GM21526 (cell line): ENCODE measurements around the gene DSCAML1.

Experiments used
- ATAC-seq: cut with Tn5 transposase; IDR thresholded peaks from one replicate; pipeline ENCODE4 v1.9.1; 2021; ENCODE audit warnings: moderate library complexity; ENCODE audit not compliant: unreplicated experiment, low FRiP score

DSCAML1 gene

DNA sequence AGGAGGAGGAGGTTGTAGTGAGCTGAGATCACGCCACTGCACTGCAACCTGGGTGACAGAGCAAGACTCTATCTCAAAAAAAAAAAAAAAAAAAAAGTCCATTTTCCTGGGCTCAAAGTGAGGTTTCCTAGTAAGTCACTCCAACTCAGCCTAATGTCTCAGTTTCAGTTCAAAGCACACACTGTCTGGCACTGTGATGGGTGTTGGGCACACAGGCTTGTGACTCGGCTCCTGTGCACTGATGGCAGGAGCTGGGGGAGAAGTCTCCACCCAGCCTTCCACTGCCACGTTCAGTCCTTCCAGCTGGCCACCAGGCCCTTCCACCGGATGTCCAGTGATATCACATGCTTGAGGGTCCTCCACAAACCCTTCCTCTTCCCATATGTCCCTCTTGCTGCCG lies 283.4 kb downstream of the DSCAML1 start:
- ATAC-seq, result no peak

DNA sequence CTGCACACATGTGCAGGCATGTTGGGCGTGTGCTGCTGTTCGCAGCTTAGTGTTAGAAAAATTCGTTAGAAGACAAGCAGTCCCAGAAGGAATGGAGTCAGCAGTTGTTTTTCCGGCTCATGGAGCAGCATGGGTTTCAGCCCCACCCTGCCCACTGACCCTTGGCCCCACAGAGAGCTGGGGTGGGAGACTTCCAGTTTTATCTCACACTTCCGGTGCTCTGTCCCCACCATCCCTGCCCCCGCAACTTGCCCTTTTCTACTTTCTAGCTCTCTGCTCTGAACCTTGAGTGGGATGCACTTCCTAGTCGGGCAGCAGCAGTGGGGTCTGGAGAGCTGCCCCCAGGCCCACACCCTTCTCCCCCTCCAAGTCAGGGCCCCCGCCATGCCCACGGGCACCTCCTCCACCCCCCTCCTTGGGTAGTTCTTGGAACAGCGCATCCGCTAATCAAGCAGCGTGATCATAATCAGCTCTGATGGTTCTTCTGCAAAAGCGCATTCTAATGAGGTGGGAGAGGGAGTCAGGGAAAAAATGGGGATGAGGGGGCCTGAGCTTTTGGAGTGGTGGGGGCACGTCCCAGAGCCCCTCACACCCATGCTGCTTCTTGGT lies 285.0 kb downstream of the DSCAML1 start:
- ATAC-seq, result no peak

DNA sequence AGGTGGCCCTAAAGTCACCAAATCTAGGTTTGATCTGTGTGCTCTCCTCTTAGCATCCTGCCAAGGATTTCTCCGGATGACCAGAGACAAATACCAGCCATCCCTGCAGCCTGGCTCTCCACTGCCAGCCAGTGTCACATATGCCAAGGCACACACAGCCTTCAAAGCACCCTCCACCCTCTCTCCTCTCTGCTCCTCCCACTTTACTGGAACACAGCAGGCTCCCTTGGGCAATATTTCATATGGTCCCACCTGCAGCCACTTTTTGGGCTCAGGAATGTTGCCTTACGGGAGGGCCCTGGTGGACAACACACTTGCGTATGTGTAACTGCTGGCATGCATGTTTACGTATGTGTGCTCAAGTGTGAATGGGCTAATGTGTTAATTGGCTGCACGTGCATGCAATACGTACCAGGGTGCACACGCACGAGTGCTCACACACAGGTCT lies 285.5 kb downstream of the DSCAML1 start:
- no peak for ATAC-seq

DNA sequence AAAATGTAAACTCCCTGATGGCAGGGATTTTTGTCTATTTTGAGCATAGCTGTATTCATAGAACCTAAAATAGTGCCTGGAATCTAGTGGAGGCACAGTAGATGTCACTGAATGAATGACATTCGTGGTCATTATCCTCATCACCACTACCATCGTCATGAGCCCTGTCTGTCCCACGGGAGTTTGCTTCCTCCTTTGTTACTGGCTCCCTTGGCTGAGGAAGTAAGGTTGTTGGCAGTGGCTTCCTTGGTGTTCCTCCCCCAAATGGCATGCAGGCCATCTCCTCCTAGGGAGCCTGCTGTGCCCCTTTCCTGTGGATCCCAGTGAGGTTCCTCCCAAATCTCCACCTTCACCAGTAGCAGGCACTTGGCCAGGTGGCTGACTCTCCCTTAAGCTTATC lies 286.4 kb downstream of the DSCAML1 start:
- ATAC-seq, result no peak

DNA sequence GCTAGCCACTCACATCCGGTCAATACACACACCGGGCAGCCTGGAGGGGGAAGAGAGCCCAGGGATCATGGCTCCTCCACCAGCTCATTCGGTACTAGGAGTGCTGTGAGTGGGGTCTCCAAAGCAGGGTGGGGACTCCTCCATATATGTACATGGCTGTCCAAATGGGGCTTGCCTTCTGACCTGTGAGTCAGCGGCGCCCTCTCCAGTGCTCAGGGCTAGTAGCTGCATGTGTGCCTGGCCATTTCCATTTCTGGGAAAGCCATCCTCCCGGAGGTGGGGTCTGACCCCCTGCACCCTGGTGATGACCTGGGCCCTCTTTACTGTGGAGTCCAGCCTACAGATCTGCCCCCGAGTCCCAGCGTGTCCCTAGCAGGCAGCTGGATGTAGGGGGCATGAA lies 287.5 kb downstream of the DSCAML1 start:
- ATAC-seq, result no peak

DNA sequence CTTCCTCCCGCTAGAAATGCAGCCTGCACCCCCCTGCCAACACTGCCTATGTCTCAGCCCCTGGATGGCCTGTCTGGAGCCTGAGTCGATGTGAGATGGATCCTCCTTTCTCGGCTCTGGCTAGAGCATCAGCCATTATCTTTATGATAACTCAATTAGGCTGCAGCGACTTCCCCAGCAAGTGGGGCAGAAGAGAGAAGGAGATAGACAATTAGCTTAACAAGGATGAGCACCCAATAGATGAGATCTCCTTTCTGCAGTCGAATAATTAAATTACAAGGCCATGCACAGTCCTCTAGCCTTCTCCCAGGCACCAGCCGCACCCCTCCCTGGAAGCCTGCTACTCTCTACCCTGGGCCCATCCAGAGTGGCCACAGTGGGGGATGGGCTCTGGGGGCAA lies 290.0 kb downstream of the DSCAML1 start:
- no peak for ATAC-seq

DNA sequence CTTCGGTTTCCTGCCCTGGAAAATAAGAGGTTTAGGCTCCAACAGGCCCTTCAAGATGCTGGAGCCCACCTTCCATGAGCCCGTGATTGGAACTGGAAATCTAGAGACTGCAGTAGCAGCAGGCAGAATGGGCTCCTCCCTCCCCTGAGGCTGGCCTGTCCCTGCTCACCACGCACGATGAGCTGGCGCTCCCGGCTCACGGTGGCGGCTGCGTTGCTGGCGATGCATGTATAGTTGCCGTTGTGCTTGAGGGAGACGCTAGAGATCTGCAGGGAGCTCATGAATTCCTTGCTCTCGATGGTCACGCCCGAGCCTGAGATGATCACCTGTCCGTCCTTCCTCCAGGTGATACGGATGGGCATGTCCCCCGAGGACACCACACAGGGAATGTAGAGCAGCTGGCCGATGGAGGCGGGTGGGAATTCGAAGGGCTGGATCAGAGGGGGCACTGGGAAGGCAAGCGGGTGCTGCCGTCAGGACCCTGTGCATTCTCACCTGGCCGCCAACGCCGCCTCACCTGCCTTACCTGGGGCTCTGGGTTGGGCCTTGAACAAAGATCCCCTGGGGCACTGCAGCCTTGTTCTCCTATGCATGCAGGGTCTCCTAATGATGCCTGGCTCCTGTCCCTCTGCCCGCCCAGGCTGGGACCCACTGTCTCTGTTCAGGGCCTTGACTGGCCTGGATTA lies 291.6 kb downstream of the DSCAML1 start:
- ATAC-seq, result no peak

DNA sequence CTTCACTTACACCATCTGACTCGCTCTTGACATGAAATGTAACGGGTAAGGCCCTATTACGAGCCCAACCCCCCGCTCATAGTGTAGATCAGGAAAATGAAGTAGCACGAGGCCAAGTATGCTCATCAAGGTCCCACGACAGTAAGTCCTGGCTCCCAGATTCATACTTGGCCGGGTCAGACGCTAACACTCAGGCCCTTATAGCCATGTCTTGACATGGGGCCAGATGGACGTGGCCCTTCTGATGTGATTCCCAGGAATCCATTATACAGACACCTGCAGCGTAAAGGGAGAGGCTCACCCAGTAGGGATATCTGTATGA lies 294.3 kb downstream of the DSCAML1 start:
- ATAC-seq, result no peak

DNA sequence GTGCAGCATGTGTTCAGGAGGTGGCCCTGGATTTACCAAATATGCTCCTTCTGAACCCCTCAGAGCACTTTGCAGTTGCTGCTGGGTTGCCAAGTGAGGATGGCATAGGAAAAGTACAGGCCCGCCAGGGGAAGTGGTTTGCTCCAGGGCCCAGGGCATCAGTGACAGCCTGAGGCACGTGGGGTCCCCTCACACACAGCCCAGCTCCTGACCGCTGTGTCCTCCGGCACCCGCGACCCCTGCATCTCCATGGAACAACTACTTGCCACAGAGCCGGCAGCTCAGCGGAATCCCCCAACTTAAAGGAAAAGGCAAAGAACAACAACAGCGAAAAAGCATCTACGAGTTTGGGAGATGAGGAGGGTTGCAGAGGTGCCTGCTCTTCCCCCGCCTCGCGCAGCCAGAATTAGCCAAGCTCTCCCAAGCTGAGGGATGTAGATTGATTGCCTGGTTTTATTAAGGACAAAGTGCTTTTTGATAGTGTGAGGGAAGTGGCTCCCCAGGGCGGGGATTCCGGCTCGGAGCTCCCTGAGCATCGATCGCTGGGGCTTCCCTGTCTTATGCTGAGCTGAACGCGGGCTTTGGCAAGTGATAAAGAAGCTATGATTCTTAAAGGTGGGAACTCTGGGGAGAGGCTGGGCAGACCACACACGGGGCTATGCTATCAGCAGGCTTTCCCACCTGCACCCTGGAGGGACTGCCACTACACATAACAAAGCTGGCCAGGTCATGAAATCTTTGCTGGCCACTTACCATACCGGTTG lies 294.8 kb downstream of the DSCAML1 start:
- ATAC-seq, result no peak

DNA sequence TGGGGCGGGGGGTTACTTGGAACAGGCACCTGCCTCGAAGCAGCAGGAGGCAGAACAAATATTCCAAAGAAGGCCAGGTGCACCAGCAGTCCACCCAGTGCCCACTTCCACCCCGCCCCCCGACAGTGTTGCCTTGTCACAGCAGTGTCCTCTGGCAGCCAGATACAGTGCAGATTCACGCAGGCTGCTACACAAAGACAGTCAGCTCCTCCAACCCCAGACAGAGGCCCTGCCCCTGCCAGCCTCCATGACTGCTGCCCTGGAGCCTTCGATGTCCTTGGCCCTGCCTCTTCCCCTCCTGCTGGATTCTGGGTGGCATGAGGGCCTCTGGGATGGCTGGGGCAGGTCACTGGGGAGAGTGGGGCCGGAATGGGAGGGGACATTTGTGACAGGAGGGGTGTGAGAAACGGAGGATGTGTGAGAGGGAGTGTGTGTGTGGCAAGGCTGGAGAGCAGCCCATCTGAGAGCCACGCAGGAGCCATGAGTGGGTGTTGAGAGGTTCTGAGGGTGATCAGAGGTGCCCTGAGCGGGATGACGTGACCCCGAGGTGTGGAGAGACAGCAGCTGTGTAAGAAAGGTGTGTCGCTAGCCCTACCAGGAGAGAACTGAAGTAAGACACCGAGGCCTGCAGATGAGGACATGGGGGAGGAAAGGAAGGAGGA lies 295.6 kb downstream of the DSCAML1 start:
- ATAC-seq, result no peak

DNA sequence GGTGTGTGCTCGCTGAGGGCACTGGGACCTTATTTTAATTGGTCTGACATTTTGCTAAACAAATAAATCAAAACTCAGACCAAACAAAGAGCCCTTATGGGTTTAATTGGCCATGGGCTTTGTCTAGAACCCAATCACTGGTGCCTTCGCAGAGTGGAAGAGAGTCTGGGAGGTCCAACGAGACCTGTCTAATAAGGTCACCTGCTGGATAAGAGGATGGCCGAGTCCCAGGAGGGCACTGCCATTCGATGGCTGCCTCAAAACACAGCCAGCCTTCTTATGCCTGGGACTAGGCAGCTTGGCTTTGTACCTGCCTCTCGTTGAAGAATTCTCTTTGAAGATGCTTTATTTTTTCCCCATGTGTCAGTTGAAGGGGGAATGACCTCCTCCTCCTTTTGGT lies 298.2 kb downstream of the DSCAML1 start:
- no peak for ATAC-seq

DNA sequence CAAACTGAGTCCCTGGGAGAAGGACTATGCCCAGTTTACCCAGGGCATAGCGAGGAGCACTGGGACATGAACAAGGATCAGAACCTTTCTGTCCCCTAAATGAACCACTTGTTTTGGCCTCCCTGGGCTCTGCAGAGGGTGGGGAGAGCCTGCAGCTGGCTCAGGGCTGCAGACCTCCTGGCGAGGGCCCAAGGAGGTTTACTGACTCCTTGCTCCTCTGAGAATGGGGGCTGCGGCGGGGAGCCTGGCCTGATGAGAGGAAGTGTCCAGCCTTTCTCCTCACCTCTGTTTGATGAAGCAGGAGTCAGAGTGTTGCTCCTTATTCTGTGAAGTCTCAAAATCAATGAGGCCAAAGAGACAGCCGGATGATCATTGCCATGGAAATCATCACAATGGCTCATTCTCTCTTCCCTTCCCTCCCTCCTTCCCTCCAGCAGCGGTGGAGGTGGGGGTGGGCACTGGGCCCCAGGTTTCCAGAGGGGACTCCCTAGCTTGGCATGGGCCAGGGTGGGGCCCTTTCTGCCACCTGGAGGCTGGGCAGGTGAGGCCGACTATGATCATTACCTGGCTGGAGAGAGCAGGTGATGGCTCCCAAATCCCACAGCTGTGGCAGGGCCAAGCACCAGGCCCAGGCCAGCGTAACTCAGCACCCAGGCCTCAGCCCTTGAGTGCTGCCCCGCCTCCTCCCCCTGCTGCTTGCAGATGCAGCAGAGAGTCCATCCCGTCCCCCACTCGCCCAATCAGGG lies 299.6 kb downstream of the DSCAML1 start:
- ATAC-seq, result no peak

DNA sequence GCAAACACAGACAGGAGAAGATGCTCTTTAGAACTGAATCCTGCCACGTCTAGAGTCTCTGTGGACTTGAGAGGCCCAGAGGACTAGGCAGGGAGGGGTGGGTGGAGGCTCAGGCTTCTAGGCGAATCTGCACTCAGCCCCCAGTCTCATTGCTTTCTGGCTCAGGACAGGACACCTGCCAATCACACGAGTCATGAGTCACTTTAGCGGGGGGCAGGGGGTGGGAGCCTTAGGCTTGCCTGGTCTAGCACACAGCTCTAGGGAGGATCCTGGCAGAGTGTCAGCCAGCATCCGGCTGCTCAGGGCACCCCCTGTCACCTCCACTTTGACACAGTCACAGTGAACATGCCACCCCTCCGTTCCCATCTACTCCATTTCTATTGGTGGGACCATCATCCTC lies 301.7 kb downstream of the DSCAML1 start:
- no peak for ATAC-seq

DNA sequence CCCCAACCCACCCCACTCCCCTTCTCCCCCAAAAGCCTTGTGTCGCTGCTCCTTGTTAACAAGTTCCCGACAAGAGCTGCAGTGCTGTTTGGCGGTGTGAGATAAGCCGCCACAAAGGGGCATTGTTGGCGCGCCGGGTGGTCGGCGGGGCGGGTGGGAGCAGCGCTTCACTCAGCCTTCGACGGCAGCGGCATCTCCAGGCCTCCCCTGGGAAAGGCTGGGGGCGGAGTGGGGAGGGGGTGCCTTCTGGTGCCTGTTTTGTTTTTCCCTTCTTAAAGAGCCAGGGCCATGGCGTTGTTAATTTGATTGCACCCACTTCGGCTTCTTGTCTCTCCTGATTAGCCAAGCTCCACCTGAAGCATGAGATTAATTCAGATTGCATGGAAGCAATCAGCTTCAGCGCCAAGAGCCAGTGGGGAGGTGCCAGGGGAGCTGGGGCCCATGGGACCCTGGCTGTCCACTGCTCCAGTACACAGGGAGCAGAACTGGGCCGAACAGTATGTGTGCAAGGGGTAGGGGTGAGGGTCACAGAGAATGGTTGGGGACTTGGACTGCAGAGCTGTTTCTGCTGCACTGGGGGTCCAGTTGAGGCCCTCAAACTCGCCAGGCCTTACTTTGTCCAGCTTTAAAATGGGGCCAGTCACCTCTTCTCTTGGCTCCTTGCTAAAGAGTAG lies 304.3 kb downstream of the DSCAML1 start:
- no peak for ATAC-seq

DNA sequence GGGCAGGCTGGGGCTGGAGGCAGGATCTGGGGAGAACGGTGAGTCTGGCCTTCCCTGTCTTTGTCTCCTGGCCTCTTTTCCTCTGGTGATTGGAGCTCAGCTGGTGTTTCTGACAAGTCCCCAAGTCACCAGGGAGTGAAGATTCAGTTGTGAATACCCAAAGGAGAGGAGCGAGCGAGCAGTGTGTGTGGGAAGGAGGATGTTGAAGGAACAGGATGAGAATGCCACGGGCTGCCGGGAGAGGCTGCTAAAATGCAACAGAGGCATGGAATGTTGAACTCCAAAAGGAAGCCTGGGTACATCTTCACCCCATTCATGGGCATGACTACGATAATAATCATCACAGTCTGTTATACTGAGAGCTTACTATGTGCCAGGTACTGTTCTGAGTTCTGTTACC lies 306.1 kb downstream of the DSCAML1 start:
- ATAC-seq, result no peak

DNA sequence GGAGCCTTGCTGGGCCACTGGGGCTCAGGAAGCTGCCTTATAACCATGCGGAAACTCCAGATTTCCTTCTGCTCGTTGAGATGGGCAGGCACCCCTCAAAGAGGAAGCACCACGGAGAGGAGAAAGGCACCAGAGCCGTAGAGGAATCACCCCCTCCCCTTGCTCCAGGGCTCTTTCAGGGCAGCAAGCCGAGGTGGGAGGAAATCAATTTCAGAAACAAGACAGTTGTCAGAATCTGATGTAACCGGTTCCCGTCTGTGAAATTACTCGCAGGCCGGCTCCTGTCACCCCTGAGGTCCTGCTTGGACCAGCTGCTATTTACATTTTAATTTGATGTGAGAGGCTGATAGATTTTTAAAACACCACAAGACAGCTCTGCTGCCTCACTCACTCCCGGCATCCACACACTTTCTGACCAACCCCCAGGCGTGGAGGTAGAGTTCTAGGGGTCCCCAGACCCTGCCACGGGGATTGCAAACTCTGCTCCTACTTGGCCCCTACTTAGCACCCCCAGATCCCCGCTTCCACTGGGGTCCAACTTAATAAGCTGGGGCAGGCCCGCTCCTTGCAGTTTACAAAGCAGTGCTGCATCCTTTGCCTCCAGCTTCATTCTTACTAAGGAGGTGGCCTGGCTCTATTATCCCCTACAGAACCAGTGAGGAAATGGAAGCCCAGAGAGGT lies 306.9 kb downstream of the DSCAML1 start:
- no peak for ATAC-seq

DNA sequence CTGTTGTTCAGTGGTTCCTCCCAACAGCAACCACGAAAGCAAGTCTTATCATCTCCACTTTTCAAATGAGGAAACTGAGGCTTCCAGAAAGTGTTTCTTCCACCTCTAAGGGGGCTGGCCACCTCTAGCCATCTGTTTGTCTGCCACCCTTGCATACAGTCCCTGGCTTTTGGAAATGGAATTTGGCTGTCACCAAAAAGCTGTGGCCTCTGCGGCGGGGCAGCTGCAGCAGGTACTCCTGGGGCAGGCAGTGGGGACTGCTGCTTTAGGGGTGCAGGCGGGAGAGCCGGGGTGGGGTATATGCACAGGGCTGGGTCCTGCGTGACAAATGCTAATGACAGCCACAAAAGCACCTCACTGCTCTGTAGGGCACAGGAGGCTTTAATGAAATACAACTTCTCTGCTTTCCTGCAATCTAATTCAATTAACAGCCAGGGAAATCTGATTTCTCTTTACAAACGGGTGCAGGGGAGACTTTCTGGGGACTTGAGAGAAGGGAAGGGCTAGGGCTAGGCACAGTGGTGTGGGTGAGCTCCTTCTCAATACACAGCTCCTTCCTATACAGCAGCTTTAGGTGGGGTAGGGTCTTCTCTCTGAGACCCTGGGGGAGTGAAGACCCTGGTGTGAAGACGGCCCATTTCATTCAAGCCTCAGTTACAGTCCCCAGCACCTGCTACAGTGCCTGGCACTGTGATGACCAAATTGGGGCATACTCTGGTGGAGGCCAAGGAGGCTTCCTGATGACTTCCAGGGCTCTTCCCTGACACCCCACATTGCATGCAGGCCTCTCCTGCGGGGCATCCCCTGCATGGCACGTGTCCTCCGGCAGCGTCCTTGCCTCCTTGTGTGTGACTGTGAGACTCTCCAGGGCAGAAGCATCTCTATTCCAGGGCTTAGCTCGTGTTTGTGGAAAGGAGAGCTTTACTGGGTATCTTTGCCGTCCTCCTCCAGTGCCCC lies 307.7 kb downstream of the DSCAML1 start:
- no peak for ATAC-seq

DNA sequence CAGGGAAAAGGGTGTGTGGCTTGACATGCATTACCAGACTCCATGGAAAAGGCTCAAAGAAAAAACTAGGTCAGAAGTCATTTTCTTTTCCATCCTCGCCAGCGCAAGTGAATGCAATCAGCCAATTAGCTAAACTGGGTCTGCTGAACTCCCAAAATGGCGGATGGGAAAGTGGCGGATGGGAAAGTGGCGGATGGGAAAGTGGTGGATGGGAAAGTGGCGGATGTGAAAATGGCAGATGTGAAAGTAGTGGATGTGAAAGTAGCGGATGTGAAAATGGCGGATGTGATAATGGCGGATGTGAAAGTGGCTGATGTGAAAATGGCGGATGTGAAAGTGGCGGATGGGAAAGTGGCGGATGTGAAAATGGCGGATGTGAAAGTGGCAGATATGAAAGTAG lies 311.0 kb downstream of the DSCAML1 start:
- no peak for ATAC-seq

DNA sequence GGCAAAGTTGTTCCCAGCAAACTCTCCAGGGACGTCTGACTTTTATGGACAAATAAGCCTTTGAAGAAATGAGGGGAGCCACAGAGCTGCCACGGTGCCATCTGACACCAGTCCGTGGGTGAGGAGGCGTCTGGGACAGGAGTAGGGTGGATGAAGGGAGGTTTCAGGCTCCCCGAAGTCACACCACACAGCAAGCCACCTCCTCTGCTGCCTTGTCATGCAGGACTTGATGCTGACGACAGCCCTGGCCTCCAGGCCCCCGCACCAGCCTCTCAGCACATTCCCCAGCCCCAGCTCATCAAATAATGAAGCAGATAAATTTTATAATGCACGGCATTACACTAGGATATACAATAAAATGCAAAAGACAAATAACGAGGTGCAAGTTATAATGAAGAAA lies 312.9 kb downstream of the DSCAML1 start:
- ATAC-seq, result no peak
